GM21717 (cell line): Measurements from ENCODE around the gene ANKRD55.
"Not testable (repeated sequence)": the region's sequence is repeated elsewhere in the genome, so short reads cannot be mapped to it uniquely, and the experiment has no call there.

Source experiments
- ATAC-seq: cut with Tn5 transposase; IDR thresholded peaks from one replicate; pipeline ENCODE4 v1.9.1; 2021; ENCODE audit warnings: mild to moderate bottlenecking, moderate library complexity; ENCODE audit not compliant: unreplicated experiment

Gene ANKRD55

DNA sequence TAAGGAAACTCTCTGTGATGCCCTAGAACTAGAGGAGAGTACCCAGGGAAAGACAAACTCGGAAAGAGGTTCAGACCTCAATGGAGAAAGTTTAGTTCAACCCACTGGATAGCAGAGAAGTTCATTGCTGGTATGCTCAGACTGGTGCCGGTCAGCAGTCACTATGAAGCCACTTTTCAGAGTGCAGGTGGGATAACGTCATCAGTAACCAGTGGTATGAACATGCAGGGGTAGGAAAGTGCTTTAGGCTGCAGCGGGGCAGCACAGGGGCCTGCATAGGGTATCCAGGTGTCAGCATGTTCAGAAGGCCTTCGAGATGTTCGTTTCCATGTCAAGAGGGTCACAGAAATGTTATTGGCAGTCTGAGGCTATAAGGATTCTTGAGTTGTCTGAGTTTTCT is 20.8 kb upstream of the ANKRD55 start:
- no peak for ATAC-seq

DNA sequence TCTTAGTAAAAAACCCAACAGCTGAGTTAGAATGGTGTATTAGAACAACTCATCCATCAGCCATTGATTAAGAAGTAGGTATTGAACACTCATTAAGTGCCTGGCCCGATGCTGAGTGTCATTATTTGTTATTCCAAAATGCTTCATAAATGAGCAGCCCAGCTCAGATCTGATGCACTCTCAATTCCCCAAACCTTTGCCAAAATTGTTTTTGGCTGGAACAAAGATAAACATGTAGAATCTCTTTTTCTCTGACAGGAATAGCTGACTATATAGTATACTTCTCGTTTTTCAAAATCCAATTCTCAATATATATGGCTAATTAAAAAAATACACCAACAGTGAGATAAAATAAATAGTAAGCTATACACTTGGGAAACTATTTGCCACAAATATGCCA is 20.0 kb upstream of the ANKRD55 start:
- ATAC-seq: no peak

DNA sequence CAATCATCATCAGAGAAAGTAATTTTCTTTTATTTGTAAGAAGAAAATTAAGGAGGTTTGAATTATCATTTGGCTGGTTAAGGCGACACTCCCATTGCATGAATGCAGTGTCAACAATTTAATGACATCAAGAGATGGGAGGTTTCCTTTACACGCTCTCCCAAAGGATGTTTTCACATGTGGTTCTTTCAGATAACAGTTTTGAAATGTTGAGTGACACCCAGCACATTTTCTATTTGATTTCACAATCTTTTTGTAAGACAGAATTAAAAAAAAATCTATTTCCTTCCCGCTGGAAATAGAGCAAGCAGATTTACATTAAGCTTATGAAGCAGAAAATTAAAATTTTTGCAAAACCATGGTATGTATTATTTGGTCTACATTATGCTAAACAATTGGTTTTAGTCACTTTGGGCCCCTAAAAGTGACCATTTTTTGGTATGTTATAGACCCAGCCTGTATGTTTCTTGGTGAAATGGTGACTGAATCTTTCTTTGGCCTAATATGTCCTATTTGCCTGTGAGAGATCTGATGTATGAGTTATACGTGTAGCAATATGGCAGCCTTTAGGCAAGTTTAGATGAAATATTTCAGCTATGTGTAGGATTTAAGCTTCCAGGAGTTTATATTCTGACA is 18.9 kb upstream of the ANKRD55 start:
- no peak for ATAC-seq

DNA sequence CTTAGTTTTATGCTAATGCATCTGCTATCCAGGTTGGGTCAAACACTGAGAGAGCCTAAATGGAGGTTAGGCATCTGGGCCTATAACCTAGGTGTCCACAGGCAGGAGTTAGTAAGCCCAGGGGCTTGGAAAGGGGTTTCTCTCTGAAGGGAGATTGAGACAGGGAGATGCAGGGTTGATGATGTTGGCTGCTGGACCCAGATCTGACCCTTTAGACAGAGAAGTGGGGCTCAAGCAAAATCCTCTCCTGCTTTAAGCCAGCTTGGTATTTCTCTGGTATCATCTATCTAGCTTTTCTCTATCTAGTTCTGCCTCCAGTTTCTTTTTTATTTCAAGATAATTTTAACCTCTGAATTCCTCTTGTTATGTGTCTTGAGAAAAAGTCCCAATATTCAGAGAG is 18.3 kb upstream of the ANKRD55 start:
- ATAC-seq: no peak

DNA sequence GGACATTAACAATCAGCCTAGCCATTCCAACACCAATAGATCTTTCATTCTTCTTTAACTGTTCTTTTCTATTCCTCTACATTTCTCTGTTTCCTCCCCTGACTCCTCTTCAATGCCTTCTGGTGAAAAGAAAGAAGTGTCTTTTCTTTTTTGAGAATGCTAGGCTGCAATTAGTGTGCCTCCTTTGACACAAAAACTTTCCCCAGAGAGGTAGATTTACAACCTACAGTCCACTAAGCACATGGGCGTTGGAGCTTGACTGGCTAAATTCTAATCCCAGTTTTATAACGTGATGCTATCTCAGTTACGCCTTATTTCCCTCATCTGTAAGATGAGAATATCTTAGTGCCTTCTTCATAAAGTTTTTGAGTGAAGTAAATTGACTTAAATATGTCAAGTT is 16.9 kb upstream of the ANKRD55 start:
- no peak for ATAC-seq

DNA sequence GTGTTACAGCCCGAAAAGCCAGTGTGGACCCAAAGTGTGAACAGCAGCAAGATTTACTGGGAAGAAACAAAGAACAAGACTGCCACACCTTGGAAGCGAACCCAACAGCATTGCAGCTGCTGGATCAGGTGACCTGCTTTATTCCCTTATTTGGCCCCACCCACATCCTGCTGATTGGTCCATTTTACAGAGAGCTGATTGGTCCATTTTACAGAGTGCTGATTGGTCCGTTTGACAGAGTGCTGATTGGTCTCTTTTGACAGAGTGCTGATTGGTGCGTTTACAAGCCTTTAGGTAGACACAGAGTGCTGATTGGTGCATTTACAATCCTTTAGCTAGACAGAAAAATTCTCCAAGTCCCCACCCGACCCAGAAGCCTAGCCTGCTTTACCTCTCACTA is 16.0 kb upstream of the ANKRD55 start:
- not testable (repeated sequence) for ATAC-seq

DNA sequence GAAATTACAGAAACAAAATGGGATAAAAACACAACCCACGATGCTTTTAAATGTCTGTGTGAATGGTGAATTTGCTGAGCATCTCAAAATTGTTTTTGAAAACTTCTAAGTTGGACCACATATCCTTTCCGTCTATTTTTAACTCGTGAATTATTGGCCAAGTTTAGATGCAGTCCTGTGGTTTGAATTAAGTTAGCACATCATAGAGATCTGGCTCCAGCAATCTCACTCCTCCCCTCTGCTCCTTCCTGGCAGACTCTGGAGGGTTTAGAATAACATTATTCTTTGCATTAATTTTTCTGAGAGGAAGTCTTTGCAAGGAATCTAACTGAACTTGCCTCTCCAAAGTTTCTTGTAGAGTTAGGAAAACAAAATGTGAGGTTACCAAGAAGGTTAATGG is 14.5 kb upstream of the ANKRD55 start:
- no peak for ATAC-seq

DNA sequence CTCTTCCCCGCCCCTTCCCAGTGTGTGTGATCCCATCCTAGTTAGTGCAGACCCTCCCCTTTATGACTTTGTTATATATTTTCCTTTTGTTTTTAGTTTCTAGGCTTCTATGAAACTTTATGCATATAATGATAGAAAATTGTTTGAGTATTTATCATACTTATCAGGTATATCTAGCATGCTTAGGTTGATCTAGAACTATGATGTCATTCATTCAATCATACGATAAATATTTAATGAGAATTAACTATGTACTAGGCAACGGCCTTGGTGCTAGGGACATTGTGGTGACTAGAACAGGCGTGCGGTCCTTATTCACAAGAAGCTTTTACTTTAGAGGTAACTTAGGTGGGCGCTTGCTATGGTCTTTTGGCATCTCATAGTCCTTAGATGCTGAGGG is 13.6 kb upstream of the ANKRD55 start:
- ATAC-seq: no peak

DNA sequence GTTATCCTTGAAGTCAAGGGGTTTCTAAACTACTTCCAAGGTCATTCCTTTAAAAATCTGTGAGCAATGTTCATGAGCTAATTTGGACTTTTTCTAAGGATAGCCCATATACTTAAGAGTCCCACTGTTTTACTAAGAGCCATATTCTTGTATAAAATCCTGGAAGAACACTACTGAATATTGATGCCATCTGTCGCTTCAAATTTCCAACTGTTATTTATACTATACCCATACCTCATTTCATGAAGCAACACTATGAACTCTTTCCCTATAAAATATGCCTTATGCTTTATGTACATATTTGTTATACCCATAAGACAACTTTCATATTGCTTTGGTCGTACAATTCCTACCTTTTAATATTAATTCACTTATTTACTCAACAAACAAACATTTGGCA is 12.4 kb upstream of the ANKRD55 start:
- no peak for ATAC-seq

DNA sequence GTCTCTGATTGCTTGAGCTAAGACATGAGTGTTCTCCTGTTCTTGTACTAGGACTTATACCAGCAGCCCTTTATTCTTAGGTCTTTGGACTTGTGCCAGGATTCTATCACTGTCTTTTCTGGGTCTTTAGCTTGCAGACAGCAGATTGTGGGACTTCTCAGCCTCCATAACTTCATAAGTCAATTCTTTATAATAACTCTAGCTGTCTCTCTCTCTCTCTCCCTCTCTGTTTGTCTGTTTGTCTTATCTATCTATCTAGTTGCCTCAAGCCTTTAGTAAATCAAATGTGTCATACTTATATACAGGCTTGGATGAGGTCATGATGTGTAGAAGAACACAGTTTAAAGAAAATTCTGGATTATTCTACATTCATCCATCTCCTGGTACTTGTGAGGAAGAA is 11.5 kb upstream of the ANKRD55 start:
- ATAC-seq: no peak

DNA sequence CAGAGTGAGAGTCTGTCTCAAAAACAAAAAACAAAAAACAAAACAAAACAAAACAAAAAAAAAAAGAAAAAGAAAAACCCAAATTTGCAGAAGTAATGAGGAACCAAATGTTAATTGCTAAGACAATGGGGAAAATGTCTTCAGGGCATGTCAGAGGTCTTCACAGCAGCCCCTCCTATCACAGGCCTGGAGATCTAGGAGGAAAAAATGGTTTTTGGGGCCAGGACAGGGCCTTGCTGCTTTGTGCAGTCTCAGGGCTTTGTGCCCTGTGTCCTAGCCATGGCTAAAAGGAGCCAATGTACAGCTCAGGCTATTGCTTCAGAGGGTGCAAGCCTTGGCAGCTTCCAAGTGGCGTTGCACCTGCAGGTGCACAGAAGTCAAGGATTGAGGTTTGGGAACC is 9.1 kb upstream of the ANKRD55 start:
- ATAC-seq: not testable (repeated sequence)

DNA sequence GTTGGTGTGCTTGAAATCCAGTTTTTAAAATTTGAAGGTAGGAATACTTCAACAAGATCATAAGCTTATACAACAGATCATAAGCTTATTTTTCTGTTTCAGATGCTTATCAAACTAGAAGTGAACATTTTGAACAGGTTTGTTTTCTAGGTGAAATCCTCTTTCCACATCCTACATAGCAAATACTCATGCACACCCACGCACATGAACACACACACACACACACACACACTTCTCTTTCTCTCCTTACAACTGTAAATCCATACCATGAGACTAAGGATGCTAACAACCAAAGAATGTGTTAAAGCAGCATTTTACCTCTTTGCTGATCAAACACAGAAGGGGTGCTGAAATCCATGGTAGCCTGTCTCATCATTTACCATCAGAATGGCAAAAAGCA is 592 bp downstream of the ANKRD55 start:
- no peak for ATAC-seq

DNA sequence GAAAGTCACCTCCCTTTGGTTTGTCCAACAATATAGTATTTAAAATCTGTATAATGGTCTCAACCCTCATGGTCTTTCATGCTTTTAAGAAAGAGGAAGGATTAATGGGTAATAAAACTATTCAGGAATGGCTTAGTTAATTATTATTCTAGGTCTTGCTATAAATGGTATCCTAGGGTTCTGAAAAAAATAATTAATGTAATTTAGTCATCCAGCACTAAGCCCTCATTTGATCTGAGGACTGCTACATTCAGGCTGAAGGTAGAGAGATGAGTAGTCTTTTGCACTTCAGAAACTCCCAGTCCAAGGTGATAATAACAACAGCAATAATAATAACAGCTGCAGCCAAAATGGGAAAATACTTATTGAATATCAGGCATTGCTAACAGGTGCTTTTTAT is 2.6 kb downstream of the ANKRD55 start:
- no peak for ATAC-seq

DNA sequence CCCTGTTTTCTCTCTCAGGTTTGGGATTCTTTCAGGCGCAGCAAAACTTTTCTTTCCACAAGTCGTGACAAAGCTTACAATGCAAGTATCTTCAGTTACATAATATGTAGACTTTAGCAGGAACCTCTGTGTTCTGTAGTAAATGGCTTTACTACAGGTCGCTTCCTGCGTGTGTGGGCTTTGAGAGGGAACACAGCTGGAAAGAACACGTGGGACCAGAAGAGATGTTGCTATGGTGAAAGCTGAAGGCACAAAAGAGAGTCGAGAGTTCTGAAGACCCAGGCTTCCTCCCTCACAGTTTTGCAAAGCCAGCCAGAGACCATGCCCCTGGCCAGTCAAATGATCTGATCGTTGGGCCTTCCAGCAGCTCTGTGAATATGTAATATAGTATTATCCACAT is 4.0 kb downstream of the ANKRD55 start:
- ATAC-seq: no peak

DNA sequence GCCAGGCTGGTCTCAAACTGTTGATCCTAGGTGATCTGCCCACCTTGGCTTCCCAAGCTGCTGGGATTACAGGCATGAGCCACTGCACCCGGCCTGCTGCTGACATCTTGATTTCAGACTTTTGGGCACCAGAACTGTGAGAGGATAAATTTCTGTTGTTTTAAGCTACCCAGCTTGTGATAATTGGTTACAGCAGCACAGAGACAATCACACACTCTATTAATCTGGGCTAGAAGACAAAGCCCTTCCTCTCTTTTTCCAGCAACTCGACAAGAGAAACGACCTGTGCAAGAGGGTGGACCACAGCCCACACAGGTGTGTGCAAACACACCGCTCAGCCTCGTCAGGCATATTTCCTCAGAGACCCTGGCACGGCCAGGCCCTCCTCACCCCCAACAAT is 4.5 kb downstream of the ANKRD55 start:
- ATAC-seq: no peak

DNA sequence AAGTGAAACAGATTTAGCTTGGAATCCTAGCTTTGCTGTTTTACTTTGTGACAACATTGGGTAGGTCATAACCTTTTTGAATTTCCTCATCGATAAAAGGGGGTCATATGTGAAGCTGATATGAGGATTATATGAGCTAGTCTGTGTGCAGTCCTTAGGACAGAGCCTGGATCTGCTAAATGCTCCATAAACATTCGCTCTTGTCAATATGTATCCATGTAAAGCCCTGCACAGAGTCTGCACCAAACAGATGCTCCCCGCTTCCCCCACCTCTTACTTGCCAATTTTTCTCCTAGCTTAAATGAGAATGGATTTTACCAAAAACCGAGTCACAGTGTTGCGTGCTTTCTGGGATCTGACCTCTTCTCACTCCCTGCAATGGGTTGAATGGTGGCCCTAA is 5.4 kb downstream of the ANKRD55 start:
- no peak for ATAC-seq

DNA sequence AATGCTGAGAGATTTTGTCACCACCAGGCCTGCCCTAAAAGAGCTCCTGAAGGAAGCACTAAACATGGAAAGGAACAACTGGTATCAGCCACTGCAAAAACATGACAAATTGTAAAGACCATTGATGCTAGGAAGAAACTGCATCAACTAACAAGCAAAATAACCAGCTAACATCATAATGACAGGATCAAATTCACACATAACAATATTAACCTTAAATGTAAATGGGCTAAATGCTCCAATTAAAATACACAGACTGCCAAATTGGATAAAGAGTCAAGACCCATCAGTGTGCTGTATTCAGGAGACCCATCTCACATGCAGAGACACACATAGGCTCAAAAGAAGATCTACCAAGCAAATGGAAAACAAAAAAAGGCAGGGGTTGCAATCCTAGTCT is 9.8 kb downstream of the ANKRD55 start:
- not testable (repeated sequence) for ATAC-seq

DNA sequence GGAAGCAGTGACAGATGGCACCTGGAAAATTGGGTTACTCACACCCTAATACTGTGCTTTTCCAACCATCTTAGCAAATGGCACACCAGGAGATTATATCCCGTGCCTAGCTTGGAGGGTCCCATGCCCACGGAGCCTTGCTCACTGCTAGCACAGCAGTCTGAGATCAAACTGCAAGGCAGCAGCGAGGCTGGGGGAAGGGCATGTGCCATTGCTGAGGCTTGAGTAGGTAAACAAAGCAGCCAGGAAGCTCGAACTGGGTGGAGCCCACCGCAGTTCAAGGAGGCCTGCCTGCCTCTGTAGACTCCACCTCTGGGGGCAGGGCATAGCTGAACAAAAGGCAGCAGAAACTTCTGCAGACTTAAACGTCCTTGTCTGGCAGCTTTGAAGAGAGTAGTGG is 11.5 kb downstream of the ANKRD55 start:
- ATAC-seq: not testable (repeated sequence)

DNA sequence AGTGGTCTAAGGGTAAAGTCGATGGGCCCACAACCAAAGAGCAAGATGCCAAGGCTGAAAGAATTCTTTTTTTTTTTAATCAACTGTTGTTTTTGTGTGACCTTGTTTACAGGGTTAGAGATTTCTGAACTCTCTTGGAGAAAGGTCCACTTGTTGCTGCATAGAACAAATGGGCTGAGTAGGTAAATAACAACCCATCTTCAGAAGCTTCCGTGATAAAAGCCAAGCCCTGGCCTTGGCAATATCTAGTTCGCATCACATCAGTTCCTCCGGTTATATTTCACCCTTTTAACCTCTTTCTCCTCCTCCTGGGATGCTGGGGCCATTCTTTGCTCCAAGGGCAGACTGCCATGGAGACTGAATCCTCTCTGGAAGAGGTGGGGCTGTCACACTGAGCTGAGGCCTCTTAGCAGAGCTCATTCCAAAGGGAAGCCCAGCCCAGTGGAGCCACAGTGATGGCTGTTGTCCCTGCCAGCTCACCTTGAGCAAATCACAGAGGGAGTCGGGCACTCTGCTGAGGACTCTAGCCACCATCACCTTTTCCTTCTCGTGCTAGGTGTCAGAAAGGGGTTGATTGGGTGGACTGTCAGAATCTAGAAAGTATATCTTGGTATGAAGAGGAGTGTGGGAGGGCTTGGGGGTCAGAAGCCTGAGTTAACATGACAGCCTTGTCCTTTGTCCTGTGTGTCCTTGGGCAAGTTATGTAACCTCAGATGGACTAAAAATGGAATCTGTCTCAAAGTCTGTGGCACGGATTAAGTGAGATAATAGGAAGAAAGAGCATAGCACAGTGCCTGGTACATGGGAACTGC is 17.9 kb downstream of the ANKRD55 start:
- ATAC-seq: no peak

DNA sequence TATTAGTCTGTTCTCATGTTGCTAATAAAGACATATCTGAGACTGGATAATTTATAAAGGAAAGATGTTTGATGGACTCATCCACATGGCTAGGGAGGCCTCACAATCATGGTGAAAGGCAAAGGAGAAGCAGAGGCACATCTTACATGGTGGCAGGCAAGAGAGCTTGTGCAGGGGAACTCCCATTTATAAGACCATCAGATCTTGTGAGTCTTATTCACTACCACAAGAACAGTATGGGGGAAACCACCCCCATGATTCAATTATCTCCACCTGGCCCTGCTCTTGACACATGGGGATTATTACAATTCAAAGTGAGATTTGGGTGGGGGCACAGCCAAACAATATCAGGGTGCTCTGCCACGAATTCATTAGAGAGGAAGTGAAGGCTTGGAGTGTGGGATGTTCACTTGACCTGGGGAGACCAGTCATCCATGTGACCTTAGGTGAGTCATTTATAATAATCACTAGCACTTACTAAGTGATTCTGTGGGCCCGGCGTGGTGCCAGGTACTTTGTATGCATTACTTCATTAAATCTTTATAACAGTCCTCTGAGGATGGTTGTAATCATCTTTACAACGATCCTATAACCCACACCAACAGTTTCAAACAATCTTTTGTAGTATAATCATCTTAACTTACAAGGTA is 19.1 kb downstream of the ANKRD55 start:
- not testable (repeated sequence) for ATAC-seq

DNA sequence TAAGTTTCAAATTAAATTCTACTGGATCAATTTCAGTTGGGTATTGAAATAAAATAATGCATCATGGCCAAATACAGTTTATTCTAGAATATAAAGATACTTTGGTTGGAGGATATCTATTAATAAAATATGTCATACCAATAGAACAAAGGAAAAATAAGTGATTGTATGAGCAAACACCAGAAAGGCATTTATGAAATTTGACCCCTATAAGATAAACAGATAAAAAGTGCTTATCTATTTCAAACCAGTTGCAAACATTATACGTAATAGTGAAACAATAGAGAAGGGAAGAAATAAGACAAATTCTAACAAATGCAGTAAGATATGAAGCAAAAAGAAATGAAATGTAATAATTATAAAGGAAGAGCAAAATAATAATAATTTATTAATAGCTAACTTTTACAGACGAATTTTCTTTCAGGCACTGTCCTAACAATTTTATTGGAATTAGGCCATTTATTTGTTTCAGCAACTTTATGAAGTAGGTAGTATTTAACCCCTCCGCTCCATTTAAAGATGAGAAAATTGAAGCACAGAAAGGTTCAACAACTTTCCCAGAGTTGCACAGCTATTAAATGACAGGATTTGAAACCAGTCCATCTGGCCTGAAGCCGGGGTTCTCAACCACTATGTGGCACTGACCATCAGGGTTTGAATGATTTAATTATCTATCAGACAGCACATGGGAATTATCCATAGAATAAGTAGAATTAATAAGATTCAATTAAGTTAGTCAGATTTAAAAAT is 20.8 kb downstream of the ANKRD55 start:
- no peak for ATAC-seq
